GM19397 (cell line): Measurements from ENCODE around the gene SPATA3.
"Not testable (repeated sequence)": the region's sequence is repeated elsewhere in the genome, so short reads cannot be mapped to it uniquely, and the experiment has no call there.

Experiments
- ATAC-seq: cut with Tn5 transposase; IDR thresholded peaks from one replicate; pipeline ENCODE4 v1.9.1; 2021; ENCODE audit warnings: mild to moderate bottlenecking, moderate library complexity; ENCODE audit not compliant: unreplicated experiment

SPATA3 gene

DNA sequence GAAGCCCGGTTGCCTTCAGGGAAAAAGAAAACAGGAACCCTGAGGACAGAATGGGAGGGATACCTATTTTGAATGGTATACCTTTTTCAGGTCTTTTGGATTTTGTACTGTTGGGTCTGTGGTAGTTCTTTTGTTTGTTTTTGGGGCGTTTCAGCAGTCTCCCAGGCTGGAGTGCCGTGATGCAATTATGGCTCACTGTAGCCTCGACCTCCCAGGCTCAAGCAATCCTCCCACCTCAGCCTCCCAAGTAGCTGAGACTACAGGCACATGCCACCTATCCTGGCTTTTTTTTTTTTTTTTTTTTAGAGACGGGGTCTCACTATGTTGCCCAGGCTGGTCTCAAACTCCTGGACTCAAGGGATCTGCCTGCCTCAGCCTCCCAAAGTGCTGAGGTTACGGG is 27.6 kb upstream of the SPATA3 start:
- ATAC-seq, result not testable (repeated sequence)

DNA sequence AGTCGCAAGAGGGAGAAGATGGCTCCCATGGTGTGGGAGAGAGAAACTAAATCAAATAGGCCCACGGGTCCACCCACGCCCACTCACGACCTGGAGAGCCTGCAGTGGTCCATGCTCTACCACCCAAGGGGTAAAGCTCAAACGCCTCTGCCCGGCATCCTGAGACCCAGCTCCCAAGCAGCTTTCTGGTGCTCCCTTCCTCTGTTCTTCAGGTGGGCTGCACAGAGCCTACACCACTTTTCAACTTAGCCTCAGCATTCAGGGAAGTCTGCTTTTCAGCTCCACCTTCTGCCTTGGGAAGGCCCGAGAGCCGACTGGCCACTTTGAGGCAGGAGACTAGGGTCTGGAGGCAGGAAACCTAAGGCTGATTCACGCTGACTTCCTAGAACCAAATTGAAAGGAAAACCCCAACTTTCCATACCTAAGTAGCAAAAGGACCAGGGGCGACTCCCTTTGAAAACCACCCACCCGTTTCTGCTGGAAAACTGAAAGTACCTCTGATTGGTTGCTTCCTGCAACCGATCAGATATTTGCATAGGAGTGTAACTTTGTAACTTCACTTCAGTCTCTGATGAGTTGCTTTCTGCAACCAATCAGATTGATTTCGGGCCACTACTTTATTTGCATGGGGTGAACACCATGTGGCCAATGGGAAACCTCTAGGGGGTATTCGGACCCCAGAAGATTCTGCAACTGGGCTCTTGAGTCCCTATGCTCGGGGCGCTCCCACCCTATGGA is 26.8 kb upstream of the SPATA3 start:
- ATAC-seq, result no peak

DNA sequence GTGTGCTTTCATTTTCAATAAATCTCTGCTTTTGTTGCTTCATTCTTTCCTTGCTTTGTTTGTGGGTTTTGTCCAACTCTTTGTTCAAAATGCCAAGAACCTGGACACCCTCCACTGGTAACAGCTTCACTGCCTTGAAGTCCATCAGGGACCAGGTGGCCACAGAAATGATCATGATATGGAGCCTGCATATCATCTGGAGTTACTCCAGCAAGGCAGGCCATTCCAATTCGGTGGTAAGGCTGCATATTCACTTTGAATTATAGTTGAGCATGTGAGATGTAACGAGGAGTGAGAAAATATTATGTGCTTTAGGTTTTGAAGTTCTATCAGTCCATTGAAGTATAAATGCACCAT is 26.3 kb upstream of the SPATA3 start:
- no peak for ATAC-seq

DNA sequence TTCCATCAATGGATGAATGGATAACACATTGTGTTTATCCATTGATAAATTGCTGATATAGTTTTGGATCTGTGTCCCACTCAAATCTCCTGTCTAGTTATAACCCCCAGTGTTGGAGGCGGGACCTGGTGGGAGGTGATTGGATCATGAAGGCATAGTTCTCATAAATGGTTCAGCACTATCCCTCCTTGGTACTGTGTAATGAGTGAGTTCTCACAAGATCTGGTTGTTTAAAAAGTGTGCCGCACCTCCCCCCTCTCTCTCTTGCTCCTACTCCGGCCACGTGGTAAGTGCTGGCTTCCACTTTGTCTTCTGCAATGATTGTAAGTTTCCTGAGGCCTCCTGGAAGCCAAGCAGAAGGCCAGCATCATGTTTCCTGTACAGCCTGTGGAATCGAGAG is 23.9 kb upstream of the SPATA3 start:
- no peak for ATAC-seq

DNA sequence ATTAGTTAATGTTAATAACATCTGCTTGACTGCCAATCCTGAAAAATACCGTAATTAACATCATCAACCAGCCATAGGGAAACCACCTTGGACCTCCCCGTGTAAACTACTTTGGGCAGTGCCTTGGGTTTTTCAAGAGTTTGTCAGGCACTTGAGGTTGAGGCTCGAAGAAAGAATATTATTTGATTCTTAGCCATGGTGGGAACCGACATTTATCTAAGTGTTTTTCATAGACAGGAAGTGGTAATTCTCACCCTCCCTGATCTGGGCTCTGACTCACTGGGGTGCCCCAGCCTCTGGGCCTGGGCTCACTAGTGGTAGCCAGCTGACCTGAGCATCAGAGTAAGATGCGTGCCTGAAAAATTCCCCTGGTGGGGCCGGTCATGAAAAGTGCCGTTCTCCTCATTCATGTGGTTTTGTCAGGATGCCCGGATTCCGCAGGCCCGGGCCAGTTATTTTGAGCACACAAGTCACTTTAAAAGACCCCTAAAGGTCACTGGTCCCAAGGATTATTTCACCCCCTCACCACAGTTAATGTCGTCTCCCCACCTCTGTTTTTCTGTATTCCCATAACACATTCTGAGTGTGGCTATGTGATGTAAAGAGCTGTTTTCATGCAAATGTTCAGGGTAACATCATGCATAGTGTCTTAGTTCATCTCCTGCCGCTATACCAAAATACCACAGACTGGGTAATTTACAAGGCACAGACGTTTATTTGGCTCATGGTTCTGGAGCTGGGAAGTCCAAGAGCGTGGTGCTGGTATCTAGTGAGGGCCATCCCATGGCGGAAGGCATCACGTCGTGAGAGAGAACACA is 21.6 kb upstream of the SPATA3 start:
- peak; percentile 92 for ATAC-seq

DNA sequence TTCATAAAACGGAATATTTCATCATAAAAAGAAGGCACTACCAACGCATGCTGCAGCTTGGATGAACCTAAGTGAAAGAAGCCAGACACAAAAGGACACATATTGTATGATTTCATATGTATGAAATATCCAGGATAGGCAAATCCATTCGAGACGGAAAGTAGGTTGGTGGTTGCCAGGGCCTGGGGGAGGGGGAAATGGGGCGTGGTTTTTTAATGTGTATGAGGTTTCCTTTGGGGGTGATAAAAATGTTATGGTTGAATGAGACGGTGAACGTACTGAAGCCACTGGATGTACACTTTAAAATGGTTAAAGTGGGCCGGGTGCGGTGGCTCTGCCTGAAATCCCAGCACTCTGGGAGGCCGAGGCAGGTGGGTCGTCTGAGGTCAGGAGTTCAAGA is 20.0 kb upstream of the SPATA3 start:
- no peak for ATAC-seq

DNA sequence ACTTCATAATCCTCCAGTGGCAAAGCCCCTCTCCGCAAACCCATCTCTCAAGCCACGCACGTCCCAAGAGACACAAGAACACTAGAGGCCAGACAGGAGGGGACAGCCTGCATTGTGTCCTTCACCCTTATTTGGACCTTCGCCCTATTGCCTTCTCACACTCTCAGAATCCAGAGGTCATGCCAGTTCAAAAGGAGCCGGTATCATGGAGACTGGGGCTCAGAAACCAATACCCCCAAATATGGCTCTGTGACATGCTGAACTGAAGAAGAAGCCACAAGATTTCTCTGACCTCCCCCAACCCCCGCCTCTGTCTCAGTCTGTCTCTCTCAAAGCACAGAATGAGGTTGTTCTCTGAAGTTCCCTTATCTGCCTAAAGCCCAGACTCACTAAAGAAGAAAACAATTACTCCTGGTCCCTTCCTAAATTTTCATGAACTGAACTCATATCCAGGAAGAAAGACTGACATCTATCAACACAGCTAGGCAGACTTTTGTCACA is 19.2 kb upstream of the SPATA3 start:
- no peak for ATAC-seq

DNA sequence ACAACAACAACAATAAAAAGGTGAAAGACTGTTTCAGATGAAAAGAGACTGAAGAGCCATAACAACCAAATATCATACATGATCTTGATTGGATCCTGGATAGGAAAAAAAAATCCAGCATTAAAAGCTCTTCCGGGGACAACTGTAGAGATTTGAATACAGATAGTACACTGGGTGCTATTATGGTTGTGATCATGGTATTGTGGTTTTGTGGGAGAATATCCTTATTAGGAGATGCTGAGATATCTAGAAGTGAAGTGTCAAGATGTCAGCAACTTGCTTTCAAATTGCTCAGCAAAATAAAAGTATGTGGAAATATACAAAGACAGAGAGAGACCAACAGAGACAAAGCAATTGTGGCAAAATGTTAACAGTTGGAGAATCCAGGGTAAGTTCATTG is 15.5 kb upstream of the SPATA3 start:
- no peak for ATAC-seq

DNA sequence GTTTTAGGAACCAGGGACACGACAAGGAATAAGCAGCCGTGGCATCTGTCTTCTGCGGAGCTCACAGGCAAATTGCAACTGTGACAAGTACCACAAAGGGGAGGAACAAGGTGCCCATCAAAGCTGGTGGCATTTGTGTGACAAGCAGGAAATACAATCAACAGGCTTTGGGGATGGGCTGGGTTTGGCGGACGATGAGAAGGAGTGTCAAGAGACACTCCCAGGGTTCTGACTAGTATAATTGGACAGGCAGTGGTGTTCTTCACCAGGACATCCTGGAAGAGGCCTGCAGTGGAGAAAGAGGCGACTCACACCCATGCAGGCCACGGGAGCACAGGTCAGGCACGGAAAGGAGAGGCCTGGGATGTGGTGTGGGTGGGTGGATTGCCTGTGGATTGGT is 14.2 kb upstream of the SPATA3 start:
- ATAC-seq, result no peak

DNA sequence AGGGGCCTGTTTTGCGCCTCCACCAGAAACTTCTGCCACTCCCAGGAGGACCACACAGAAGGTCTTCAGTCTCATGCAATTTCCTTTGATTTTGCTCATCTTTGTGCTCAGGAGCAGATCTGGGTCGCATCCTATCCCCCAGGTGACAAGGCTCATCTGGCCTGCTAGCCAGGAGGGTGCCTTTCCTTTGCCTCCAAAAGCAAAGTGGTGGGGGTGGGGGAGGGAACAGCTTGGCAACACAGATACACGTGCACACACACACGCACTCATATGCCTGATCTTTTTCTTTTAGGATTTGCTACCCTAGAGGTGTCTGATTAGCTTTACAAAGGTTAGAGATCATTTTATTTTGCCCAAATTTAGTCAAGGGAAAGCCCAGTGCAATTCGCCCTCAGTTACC is 13.8 kb upstream of the SPATA3 start:
- ATAC-seq, result no peak

DNA sequence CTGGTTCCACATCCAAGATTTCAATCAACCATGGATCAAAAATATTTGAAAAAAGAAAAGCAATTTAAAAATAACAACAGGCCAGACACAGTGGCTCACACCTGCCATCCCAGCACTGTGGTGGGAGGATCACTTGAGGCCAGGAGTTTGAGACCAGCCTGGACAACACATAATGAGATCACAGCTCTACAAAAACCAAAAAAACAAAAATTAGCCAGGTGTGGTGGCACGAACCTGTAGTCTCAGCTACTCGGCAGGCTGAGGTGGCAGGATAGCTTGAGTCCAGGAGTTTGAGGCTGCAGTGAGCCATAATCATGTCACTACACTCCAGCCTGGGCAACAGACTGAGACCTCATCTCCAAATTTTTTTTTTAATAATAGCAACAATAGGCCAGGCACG is 13.4 kb upstream of the SPATA3 start:
- ATAC-seq, result no peak

DNA sequence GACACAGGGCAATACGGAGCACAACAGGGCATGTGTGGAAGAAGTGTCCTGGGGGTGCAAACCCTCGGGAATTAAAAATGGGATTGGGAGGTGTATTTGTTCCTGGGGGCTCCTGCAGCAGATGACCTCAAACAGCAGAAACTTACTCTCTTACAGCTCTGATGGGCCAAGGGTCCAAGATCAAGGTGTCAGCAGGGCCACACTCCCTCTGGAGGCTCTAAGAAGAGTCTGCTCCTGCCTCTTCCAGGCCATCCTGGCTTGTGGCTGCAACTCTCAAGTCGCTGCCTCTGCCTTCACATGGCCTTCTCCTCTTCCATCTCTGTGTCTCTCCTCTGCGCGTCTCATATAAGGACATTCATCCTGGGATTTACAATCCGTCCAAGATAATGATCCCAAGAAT is 12.4 kb upstream of the SPATA3 start:
- no peak for ATAC-seq

DNA sequence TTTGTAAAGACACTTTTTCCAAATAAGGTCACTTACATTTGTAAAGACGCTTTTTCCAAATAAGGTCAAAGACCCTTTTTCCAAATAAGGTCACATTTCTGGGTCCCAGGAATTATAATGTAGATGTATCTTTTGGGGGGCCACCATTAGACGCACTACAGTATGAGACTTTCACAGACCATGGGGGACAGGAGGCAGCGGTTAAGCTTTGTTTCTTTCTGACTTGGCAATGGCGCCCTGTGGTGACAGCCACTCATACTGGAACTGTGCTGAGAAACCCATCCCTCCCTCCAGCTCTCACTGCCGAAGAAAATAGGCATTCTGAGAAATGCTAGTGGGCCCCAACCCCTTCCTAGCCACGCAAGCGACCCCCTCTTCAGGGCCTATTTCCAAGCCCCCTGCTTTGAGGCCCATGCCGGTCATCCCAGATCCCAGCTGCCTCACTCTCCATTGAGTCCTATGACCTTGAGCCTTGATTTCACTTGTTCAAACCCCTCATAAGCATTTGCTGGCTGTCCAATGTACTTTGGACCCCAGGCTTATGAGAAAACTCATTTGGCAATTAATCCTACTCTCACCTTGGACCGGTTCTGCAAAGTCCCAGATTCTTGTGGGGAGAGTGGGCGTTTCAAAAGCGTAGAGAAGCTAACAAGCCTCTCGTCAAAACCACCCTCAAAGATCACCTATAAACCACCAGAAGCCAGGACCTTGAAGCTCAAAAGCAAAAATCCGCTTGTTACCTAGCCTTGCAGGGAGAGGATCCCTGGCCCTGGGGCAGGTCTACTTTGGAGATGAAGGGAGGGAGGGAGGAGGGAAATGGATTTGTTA is 11.3 kb upstream of the SPATA3 start:
- ATAC-seq, result peak; percentile 76

DNA sequence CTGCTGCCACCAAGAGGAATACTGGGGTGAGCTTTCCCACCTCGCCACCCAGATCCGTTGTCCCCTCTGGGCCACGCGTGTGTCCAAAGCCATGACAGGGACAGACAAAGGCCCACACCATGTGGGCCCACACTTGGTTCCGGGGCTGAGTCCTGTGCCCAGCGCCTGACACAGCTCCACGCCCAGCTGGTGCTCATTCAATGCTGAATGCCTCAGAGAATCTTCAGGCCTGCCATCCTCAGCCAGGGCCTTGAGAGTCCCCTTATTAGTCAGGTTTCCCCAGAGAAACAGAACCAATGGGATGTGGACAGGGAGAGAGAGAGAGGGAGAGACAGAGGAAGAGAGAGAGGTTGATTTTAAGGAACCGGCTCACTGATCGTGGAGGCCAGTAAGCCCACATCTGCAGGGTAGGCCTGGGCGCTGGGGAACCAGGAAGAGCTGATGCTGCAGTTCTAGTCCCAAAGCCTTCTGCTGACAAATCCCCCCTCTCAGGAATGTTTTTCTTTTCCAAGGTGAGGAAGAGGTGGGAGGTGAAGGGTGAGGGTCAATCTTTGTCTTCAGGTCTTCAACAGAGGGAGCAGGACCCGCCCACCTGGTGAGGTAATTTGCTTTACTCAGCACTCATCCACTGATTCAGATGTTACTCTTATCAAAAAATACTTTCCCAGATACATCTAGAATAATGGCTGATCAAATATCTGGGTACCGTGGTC is 10.2 kb upstream of the SPATA3 start:
- no peak for ATAC-seq

DNA sequence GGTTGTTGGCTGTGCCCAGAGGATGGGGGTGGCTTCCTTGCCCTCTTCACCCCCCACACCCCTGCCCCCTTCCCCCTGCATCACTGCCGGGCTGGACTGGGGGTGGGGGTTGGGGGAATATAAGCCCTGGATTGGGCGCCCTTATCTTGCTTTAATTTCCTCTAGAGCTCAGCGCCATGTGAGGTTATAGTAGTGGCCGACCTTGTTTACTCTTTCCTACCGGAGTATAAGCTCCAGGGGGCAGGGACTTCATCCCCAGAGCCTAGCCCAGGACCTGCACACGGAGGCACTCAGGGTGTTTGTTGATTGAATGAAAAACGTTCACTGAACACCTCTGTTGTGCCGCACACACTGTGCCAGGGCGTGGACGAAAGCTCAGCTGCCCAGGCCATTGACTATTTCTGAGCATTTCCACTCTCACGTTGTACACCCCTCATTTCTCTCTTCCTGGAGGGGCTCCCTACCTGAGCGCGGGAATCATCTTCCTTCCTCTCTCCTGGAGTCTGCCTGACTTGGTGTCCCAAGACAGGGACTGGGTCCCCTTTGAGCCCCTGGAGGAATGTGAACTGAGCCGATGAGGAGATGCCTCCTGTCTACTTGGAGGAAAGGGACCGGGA is 9.3 kb upstream of the SPATA3 start:
- no peak for ATAC-seq

DNA sequence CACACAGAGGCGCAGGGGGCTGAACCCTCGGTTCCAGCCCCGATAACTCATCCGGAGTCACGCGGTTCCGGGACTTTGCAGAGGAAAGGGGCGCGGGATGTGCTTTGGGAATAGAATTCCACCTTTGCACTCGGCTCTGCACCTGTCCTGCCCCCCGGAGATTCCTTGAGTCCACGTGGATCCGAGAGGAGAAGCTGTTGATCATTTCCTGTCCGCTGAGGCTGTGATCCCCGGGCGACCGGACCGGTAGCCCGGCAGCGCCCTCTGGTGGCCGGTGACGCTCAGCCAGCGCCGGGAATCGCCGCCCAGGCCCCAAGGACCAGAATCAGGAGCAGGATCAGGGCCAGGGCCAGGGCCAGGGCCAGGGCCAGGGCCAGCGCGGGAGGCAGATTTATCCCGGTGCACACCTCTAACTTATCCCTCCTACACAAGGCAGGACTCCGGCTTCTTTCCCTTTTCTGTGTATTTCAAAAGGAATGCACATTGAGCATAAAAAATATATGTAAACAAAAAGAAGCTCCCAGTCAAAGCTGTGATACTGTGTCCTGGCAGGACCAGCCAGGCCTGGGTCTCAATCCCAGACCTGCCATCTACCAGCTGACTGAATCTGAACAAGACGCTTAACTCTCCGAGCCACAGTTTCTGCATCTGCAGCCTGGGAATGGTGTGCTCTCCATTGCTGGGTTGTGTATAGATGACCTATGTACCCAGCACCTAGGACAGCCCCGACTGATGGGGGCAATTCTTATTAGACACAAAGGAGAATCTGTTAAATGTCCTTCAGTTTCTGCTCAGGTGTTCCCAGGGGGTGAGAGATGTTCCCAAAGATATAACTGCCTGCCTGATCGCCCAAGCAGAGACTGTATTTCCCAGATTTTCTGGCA is 8.5 kb upstream of the SPATA3 start:
- peak; percentile 44 for ATAC-seq

DNA sequence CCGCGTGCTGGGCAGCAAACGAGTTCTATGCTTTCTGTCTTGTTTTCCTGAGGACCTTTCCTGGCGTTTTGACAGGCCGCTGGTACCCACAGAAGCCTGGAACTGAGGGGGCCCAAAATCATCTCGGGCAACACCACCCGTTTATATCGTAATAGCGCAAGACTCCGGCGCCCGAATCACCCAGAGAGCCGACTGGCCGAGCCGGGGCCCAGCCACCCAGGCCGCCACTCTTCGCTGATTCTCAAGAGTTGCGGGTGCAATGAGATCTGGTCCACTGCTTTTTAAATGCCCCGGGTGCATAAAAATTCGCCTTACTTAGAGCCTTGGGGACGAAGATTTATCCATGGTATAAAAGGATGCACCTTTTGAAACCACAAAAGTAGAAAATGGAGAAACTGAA is 6.2 kb upstream of the SPATA3 start:
- no peak for ATAC-seq

DNA sequence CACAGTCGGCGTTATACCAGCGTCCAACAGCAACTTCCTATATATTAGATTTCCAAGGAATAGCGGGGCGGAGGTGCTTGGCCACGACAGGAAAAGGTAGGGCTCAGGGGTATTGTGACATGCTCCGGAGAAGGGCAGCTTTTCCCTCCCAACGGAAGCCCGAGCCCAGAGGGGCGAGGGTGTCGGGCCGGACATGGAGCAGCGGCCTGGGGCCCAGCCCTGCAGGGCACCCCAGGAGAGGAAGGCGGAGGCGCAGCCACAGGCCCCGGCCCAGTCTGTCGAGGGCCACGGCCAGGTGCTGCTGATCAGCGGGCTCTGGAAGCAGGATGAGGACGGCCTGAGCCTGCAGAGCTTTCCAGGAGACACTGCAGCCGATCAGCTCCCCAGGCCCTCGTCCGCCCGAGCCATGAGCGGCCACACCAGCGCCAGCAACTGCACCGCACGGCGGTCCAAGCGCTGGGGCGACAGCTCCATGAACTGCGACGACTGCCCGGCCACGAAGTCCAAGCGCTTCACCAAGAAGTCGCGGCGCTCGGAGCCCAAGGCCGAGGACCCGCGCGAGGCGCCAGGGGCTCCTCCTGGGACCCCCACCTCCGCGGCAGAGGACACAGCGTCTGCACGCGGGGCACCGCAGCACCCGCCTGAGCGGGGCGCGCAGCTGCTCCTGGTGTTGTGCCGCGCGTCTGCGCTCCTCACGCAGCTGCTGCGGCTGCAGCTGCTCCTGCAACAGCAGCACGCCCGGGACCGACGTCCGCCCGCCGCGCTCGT is 5.6 kb upstream of the SPATA3 start:
- ATAC-seq, result no peak

DNA sequence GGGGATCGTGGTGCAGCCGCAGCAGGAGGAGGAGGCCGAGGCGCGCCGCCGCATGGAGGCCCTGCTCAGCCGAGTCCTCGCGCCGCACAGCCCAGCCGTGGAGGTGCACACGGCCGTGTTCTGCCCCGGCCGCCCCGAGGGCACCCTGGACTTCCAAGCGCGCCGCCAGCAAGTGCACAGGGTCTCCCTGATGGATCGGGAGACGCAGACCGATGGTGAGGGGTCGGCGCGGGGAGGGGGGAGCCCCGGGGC is 5.1 kb upstream of the SPATA3 start:
- ATAC-seq, result no peak
